ENCODE measurements around the gene SCGN.

DNA sequence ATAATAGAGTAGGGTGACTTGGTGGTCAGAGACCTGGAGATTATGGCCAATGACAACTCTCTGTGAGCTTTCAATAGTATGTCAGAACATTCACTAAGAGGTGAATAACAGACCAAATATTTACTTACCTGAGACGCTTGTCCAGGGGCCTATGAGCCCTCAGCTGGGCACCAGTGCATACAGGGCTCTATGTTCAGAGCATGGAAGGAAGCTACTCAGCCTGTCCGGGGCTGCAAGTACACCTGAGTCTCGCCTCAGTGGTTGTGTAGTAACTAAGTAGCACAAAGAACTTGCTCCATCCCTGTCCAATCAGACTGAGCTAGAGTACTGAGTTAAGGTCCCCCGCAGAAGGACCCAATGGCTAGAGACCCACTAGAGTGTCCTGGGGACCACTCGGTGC, 11.6 kb upstream of the SCGN start:
- TF ChIP-seq POLR2A (IDR thresholded peaks at IDR 0.05) = no peak
- TF ChIP-seq CTCF (IDR thresholded peaks at IDR 0.05) = no peak

Data from esophagus squamous epithelium (tissue), 4 donors.